GM12878 (cell line): Measurements from ENCODE around the gene GLMP. TPM values are rescaled to one million over a fixed set of nuclear protein-coding genes. Genes with fewer than 3 reads are reported as not detected.

Experiments
- ATAC-seq: fragments of 200-7000 bp; cut with Tn5 transposase; 3 replicates; pipeline ENCODE4 v1.9.1; 2020; ENCODE audit warnings: mild to moderate bottlenecking, moderate library complexity
- BruUV-seq: library from RNA; stranded (reverse); fragments of 400-500 nt; replicated peaks from 2 replicates; lab custom pipeline; 2021; lab: Mats Ljungman, UMichigan
- CTCF ChIA-PET: fragments of 300-600 bp; sonication (Branson Sonifier 250); formaldehyde crosslinking; extraction: SDS; loops from one replicate; lab custom pipeline; 2021; ENCODE audit warnings: inconsistent platforms; lab: Yijun Ruan, JAX
- POLR2A ChIA-PET: fragments of 350-600 bp; formaldehyde crosslinking; extraction: SDS; loops from one replicate; lab custom pipeline; 2021; ENCODE audit warnings: inconsistent platforms; lab: Charles Lee
- RAD21 ChIA-PET: fragments of 300-600 bp; sonication (Branson Sonifier 250); formaldehyde crosslinking; loops from one replicate; lab custom pipeline; 2023; ENCODE audit warnings: antibody characterized with exemption; ENCODE audit not compliant: unreplicated experiment; lab: Charles Lee
- SMC1A ChIA-PET: fragments of 300-600 bp; sonication (Branson Sonifier 250); formaldehyde crosslinking; loops from one replicate; lab custom pipeline; 2023; ENCODE audit not compliant: unreplicated experiment, uncharacterized antibody; lab: Charles Lee
- DNase-seq: peaks from one replicate; pipeline ENCODE4 v3.0.0-alpha.2; 2011; ENCODE audit warnings: low read depth, low spot score
- FAIRE-seq: peaks from 3 replicates; lab custom pipeline; 2011; peaks lifted over from hg19 to GRCh38; lab: Jason Lieb, UNC
- H2AFZ ChIP-seq: 2 replicates; pipeline ENCODE4 v1.6.0; 2011; ENCODE audit warnings: low read depth, low read length, control low read depth; ENCODE audit not compliant: control insufficient read depth
- H3K27ac ChIP-seq: 2 replicates; pipeline ENCODE4 v1.5.1; 2011; ENCODE audit warnings: control low read depth; ENCODE audit not compliant: control insufficient read depth, insufficient read depth
- H3K27me3 ChIP-seq, 2 experiments: replicated peaks in 1 of 2; 2 replicates each; pipeline versions ENCODE4 v1.6.0 to v1.6.1; 2011; ENCODE audit warnings: low read length in 1 of 2; ENCODE audit not compliant: control insufficient read depth in 2 of 2, insufficient read depth in 2 of 2
- H3K36me3 ChIP-seq, 2 experiments: 2 replicates each; pipeline ENCODE4 v1.5.1; 2011; ENCODE audit warnings: low read length in 1 of 2; ENCODE audit not compliant: control insufficient read depth in 2 of 2, insufficient read depth in 2 of 2
- H3K4me1 ChIP-seq: 2 replicates; pipeline ENCODE4 v1.6.1; 2011; ENCODE audit warnings: mild to moderate bottlenecking, low read length, moderate library complexity, mixed read lengths; ENCODE audit not compliant: control insufficient read depth, insufficient read depth
- H3K4me2 ChIP-seq: 2 replicates; pipeline ENCODE4 v1.6.0; 2011; ENCODE audit warnings: control low read depth; ENCODE audit not compliant: control insufficient read depth, insufficient read depth
- H3K4me3 ChIP-seq: fragments of 200-600 bp; sonication (generic); 2 replicates; pipeline ENCODE4 v1.5.1; 2016
- H3K79me2 ChIP-seq: 2 replicates; pipeline ENCODE4 v1.6.0; 2011; ENCODE audit warnings: low read length; ENCODE audit not compliant: control insufficient read depth, insufficient read depth
- H3K9ac ChIP-seq: 2 replicates; pipeline ENCODE4 v1.8.0; 2011; ENCODE audit warnings: low read length, control low read depth, mixed read lengths; ENCODE audit not compliant: control insufficient read depth, insufficient read depth
- H3K9me3 ChIP-seq: replicated peaks from 3 replicates; pipeline ENCODE4 v1.5.1; 2011; ENCODE audit warnings: mild to moderate bottlenecking, low read length; ENCODE audit not compliant: control insufficient read depth, insufficient read depth
- H4K20me1 ChIP-seq: 2 replicates; pipeline ENCODE4 v1.6.0; 2011; ENCODE audit not compliant: control insufficient read depth, insufficient read depth
- BHLHE40 ChIP-seq, 2 experiments: fragments of 450-650 bp in 1 of 2; IDR thresholded peaks; 2 replicates each; pipeline ENCODE4 v1.6.1; 2011 to 2017; ENCODE audit warnings: low read depth in 2 of 2, borderline replicate concordance in 1 of 2, improper control_type of control experiment in 1 of 2, low read length in 1 of 2, mild to moderate bottlenecking in 1 of 2
- CBFB ChIP-seq: IDR thresholded peaks from 2 replicates; pipeline ENCODE4 v1.6.1; 2016; ENCODE audit warnings: antibody characterized with exemption, low read depth
- CBX3 ChIP-seq: fragments of 200-600 bp; sonication (generic); IDR thresholded peaks from 2 replicates; pipeline ENCODE4 v1.6.1; 2016; ENCODE audit warnings: low read depth, borderline replicate concordance
- LARP7 ChIP-seq: fragments of 450-650 bp; IDR thresholded peaks from 2 replicates; pipeline ENCODE4 v1.6.1; 2017; ENCODE audit warnings: mild to moderate bottlenecking
- PAX5 ChIP-seq: IDR thresholded peaks from 2 replicates; pipeline ENCODE4 v1.6.1; 2011; ENCODE audit warnings: low read depth, low read length, borderline replicate concordance
- TCF7 ChIP-seq: IDR thresholded peaks from 2 replicates; pipeline ENCODE4 v1.6.1; 2014; ENCODE audit warnings: antibody characterized with exemption, borderline replicate concordance
- YY1 ChIP-seq: IDR thresholded peaks from 2 replicates; pipeline ENCODE4 v1.6.1; 2011; ENCODE audit warnings: low read depth, mild to moderate bottlenecking, low read length
- ZNF207 ChIP-seq: fragments of 450-650 bp; IDR thresholded peaks from 2 replicates; pipeline ENCODE4 v1.6.1; 2014; ENCODE audit warnings: antibody characterized with exemption, mild to moderate bottlenecking, borderline replicate concordance
- WGBS: methylation state at CpG from one replicate; pipeline ENCODE4 v1.1.6; 2016; ENCODE audit warnings: low lambda C conversion rate; ENCODE audit not compliant: insufficient replicate concordance, insufficient coverage; ENCODE audit errors: missing lambda C conversion rate; 5-methylcytosine and 5-hydroxymethylcytosine counted together
- in situ Hi-C: fragments of 300-500 bp; cut with MboI; formaldehyde crosslinking; loops from 9 replicates; pipeline ENCODE4 v1.14.3; 2018; ENCODE audit warnings: mixed read lengths
- intact Hi-C: fragments of 100-400 bp; cut with micrococcal nuclease; formaldehyde crosslinking; loops from one replicate; pipeline ENCODE4 v1.14.2; 2022; ENCODE audit not compliant: unreplicated experiment
- polyA plus RNA-seq, 11 experiments: library from polyadenylated mRNA; depleted of rRNA in 4 of 11; unstranded in 6 of 11; stranded (reverse) in 5 of 11; fragments of >200 nt; fragmentation: Nextera tagmentation in 4 of 11; fragmentation: Illumina TruSeq in 1 of 11; extraction: Ambion mirVana in 4 of 11; extraction: Trizol in 1 of 11; gene quantifications; 1 replicate in 1 of 11; 2 replicates in 10 of 11; pipeline versions ENCODE4 v1.2.1 to v1.2.3, GENCODE V29; 2011 to 2016; ENCODE audit warnings: inconsistent platforms in 2 of 11, missing spikeins in 2 of 11, low read depth in 1 of 11
- total RNA-seq, 4 experiments: library from RNA; depleted of rRNA in 3 of 4; stranded (reverse); fragments of >200 nt in 3 of 4; fragmentation: Illumina TruSeq in 1 of 4; extraction: Trizol in 1 of 4; gene quantifications; 2 replicates each; pipeline versions ENCODE4 v1.2.1 to v1.2.3, GENCODE V29; 2013 to 2021
- TF ChIP-seq, protein P1 (sequence below): fragments of 450-650 bp; IDR thresholded peaks from 2 replicates; pipeline ENCODE4 v1.6.1; 2018; ENCODE audit warnings: borderline replicate concordance, mild to moderate bottlenecking; ENCODE audit not compliant: partially characterized antibody
- TF ChIP-seq, protein P2 (sequence below): IDR thresholded peaks from 2 replicates; pipeline ENCODE4 v1.6.1; 2012; ENCODE audit warnings: improper control_type of control experiment, low read depth, low read length; ENCODE audit not compliant: insufficient replicate concordance

GLMP gene
- total and polyA plus RNA-seq, 10 of the 15 experiments (the other 5 are each of a cell fraction or from before 2014, with no cell fraction given): 4.4 to 30.0 (median 19.5) TPM

DNA sequence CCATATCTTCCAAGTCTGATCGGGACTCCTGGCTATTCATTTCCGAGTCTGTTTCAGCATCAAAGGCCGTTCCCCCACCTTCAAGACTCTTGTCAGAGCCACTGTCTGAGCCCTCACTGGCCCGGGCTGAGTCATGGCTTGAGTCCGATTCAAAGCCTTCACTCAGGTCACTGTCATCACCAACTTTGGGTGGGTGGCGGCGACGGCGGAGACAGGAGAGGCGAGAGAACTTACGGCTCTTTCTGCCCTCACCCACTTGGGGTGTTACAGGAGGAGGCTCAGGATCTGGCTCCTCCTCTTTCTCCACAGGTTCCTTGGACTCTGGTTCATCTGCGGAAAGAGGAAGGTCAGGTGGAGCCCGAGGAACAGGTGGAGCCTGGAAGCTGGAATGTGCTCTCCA, 29.4 kb downstream of the GLMP start:
- no peak for TF ChIP-seq YY1
- TF ChIP-seq LARP7: no peak
- TF ChIP-seq TCF7: no peak
- no peak for TF ChIP-seq PAX5
- TF ChIP-seq ZNF207: no peak
- TF ChIP-seq BHLHE40 (IDR thresholded peaks at IDR 0.05; ENCODE audit: borderline replicate concordance in 1 of 2, low read depth in 2 of 2, low read length in 1 of 2): no peak
- Histone ChIP-seq H3K27ac (no peak overlapping the region), H3K27me3 (no peaks in the 10 kb centered on the region), H2AFZ (no peak overlapping the region), H3K4me1 (no peaks in the 10 kb centered on the region), H3K4me2 (no peak overlapping the region), H3K36me3 (peaks cover 41 to 49% of the 10 kb centered on the region in 2 experiments), H3K79me2 (no peaks in the 10 kb centered on the region), H4K20me1 (no peaks in the 10 kb centered on the region), H3K9ac (no peak overlapping the region), H3K9me3 (no peaks in the 10 kb centered on the region), H3K4me3 (no peak overlapping the region)
- CTCF ChIA-PET: no interaction called here
- DNase-seq: no peak
- FAIRE-seq: no peak
- SMC1A ChIA-PET: no interaction called here
- intact Hi-C loops (no loop called here), in situ Hi-C loops (no loop called here)
- TSS peak; percentile 53 for BruUV-seq
- RAD21 ChIA-PET: no interaction called here
- 93% methylated on average over 13 of the region's 13 CpGs for WGBS
- no peak for ATAC-seq
- POLR2A ChIA-PET: no interaction called here

DNA sequence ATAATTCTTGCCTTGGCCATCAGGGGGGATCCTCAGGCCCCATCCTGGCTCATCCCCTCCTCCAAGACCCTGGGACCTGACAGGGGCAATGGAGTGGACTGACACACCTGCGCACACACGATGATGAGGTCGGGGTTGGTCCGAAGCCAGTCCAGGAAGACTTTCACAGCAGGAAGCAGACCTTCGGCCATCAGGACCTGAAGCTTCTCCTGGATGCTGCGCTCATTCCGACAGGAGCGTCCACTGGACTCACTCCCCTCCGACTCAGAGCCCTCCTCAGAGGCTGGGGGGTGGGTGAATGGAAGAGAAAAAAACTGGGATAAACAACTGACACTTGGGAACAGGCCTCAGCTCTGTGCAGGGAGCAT, 32.2 kb downstream of the GLMP start:
- H2AFZ ChIP-seq: no peak overlapping the region
- no peaks in the 10 kb centered on the region for H3K79me2 ChIP-seq
- ChIA-PET POLR2A (interaction anchor here (0.9 kb wide), 1 partner anchor 17 kb away, joined by 3 read pairs; no protein-coding TSS in a partner anchor), CTCF (no interaction called here), RAD21 (interaction anchor here (0.6 kb wide), 1 partner anchor 38 kb away, joined by 5 read pairs; no protein-coding TSS in a partner anchor), SMC1A (no interaction called here)
- 98% methylated on average over 9 of the region's 9 CpGs for WGBS
- no peak overlapping the region for H3K4me2 ChIP-seq
- peaks cover 58 to 60% of the 10 kb centered on the region in 2 experiments for H3K36me3 ChIP-seq
- no peak overlapping the region for H3K27ac ChIP-seq
- H3K4me3 ChIP-seq: no peak overlapping the region
- BruUV-seq: no TSS peak
- H3K9me3 ChIP-seq: no peaks in the 10 kb centered on the region
- intact Hi-C loops: no loop called here
- no peaks in the 10 kb centered on the region for H3K27me3 ChIP-seq
- in situ Hi-C loops: no loop called here
- H4K20me1 ChIP-seq: no peaks in the 10 kb centered on the region
- FAIRE-seq: no peak
- no peak overlapping the region for H3K9ac ChIP-seq
- no peaks in the 10 kb centered on the region for H3K4me1 ChIP-seq
- no peak for ATAC-seq
- DNase-seq: no peak
- TF ChIP-seq CBX3: no peak
- TF ChIP-seq CBFB: no peak
- TF ChIP-seq, protein P1, sequence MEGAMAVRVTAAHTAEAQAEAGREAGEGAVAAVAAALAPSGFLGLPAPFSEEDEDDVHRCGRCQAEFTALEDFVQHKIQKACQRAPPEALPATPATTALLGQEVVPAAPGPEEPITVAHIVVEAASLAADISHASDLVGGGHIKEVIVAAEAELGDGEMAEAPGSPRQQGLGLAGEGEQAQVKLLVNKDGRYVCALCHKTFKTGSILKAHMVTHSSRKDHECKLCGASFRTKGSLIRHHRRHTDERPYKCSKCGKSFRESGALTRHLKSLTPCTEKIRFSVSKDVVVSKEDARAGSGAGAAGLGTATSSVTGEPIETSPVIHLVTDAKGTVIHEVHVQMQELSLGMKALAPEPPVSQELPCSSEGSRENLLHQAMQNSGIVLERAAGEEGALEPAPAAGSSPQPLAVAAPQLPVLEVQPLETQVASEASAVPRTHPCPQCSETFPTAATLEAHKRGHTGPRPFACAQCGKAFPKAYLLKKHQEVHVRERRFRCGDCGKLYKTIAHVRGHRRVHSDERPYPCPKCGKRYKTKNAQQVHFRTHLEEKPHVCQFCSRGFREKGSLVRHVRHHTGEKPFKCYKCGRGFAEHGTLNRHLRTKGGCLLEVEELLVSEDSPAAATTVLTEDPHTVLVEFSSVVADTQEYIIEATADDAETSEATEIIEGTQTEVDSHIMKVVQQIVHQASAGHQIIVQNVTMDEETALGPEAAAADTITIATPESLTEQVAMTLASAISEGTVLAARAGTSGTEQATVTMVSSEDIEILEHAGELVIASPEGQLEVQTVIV: no peak
- TF ChIP-seq, protein P2, sequence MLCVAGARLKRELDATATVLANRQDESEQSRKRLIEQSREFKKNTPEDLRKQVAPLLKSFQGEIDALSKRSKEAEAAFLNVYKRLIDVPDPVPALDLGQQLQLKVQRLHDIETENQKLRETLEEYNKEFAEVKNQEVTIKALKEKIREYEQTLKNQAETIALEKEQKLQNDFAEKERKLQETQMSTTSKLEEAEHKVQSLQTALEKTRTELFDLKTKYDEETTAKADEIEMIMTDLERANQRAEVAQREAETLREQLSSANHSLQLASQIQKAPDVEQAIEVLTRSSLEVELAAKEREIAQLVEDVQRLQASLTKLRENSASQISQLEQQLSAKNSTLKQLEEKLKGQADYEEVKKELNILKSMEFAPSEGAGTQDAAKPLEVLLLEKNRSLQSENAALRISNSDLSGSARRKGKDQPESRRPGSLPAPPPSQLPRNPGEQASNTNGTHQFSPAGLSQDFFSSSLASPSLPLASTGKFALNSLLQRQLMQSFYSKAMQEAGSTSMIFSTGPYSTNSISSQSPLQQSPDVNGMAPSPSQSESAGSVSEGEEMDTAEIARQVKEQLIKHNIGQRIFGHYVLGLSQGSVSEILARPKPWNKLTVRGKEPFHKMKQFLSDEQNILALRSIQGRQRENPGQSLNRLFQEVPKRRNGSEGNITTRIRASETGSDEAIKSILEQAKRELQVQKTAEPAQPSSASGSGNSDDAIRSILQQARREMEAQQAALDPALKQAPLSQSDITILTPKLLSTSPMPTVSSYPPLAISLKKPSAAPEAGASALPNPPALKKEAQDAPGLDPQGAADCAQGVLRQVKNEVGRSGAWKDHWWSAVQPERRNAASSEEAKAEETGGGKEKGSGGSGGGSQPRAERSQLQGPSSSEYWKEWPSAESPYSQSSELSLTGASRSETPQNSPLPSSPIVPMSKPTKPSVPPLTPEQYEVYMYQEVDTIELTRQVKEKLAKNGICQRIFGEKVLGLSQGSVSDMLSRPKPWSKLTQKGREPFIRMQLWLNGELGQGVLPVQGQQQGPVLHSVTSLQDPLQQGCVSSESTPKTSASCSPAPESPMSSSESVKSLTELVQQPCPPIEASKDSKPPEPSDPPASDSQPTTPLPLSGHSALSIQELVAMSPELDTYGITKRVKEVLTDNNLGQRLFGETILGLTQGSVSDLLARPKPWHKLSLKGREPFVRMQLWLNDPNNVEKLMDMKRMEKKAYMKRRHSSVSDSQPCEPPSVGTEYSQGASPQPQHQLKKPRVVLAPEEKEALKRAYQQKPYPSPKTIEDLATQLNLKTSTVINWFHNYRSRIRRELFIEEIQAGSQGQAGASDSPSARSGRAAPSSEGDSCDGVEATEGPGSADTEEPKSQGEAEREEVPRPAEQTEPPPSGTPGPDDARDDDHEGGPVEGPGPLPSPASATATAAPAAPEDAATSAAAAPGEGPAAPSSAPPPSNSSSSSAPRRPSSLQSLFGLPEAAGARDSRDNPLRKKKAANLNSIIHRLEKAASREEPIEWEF: no peak
